Cardiac muscle cell (in vitro differentiated cells and primary cell): ENCODE measurements around the gene TMEM25. TPM values are rescaled to one million over a fixed set of nuclear protein-coding genes. Genes with fewer than 3 reads are reported as not detected.
"Not testable (repeated sequence)": the region's sequence is repeated elsewhere in the genome, so short reads cannot be mapped to it uniquely, and the experiment has no call there.

Experiments used
- DNase-seq, 2 donors: peaks; one replicate each; pipeline versions ENCODE4 v3.0.0 to v3.0.0-alpha.2; 2010 to 2017; ENCODE audit warnings: low read depth in 1 of 2, low spot score in 1 of 2
- H3K27ac ChIP-seq: fragments of 200-600 bp; sonication (generic); 2 replicates; pipeline ENCODE4 v1.5.1; 2016
- H3K27me3 ChIP-seq: fragments of 200-600 bp; sonication (generic); 2 replicates; pipeline ENCODE4 v1.6.0; 2016; ENCODE audit warnings: control low read depth
- H3K36me3 ChIP-seq: fragments of 200-600 bp; sonication (generic); 2 replicates; pipeline ENCODE4 v1.5.1; 2016; ENCODE audit warnings: control low read depth
- H3K4me1 ChIP-seq: fragments of 200-600 bp; sonication (generic); 2 replicates; pipeline ENCODE4 v1.8.1; 2017; ENCODE audit warnings: low read depth, mild to moderate bottlenecking, mixed run types
- H3K4me3 ChIP-seq: fragments of 200-600 bp; sonication (generic); 2 replicates; pipeline ENCODE4 v1.5.1; 2016; ENCODE audit warnings: mild to moderate bottlenecking
- H3K9me3 ChIP-seq: fragments of 200-600 bp; sonication (generic); 2 replicates; pipeline ENCODE4 v1.5.1; 2017; ENCODE audit warnings: low read depth, mild to moderate bottlenecking, control low read depth
- CTCF ChIP-seq: IDR thresholded peaks from 2 replicates; pipeline ENCODE4 v1.5.1; 2012; ENCODE audit warnings: low read depth, mild to moderate bottlenecking, low read length
- polyA plus RNA-seq: library from polyadenylated mRNA; unstranded; fragments of >200 nt; fragmentation: Nextera tagmentation; extraction: Ambion mirVana; gene quantifications from 2 replicates; pipeline ENCODE4 v1.2.1, GENCODE V29; 2016
- total RNA-seq: library from RNA; depleted of rRNA; stranded (reverse); fragments of >200 nt; gene quantifications from 2 replicates; pipeline ENCODE4 v1.2.3, GENCODE V29; 2016

The TMEM25 gene
- total RNA-seq (50.0 and 51.3 TPM in 2 replicates), polyA plus RNA-seq (34.9 and 41.1 TPM in 2 replicates)

- peak; percentile 34 to 82 for DNase-seq
- Histone ChIP-seq H3K36me3 (no peaks in the 10 kb centered on the region), H3K4me3 (peak within 1 kb of the TSS; percentile 97), H3K4me1 (no peaks in the 10 kb centered on the region), H3K27me3 (no peaks in the 10 kb centered on the region), H3K9me3 (no peaks in the 10 kb centered on the region), H3K27ac (peak within 1 kb of the TSS; percentile 69)
- no peak for TF ChIP-seq CTCF
Observed at GRCh38 chr11:118530683-118531596, at the start of gene TMEM25. TSS of gene TMEM25 (plus strand) at chr11:118531192. CDS start at chr11:118531802, 610 bp downstream.

DNA sequence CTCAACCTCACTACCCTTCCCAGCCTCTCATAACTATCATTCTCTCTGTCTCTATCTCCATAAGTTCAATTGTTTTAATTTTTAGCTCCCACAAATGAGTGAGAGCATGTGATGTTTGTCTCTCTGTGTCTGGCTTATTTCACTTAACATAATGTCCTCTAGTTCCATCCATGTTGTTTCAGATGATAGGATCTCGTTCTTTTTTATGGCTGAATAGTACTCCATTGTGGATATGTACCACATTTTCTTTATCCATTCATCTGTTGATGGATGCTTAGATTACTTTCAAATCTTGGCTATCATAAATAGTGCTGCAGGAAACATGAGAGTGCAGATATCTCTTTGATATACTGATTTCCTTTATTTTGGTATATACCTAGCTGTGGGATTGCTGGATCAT lies 49.8 kb upstream of the TMEM25 start:
- DNase-seq, H3K9me3 ChIP-seq, H3K4me3 ChIP-seq, H3K27ac ChIP-seq, H3K4me1 ChIP-seq, H3K27me3 ChIP-seq: not testable (repeated sequence)
- peaks cover 83% of the 10 kb centered on the region for H3K36me3 ChIP-seq

DNA sequence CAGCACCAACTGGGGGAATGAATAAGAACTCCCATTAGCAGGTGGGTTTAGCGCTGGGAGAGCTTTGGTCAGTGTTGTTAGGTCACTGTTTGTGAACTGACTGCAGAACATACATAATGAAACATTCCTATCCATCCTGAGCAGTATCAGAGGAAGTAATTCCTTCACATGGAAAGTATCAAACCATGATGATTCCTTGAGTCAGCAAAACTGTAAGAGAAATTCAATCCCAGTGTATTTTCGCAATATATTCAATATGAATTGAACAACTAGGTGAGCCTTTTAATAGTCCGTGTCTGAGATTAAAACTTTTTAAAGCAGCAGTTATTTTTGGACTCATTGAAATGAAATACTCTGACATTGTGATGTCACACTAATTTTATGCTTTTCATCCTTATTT lies 46.6 kb upstream of the TMEM25 start:
- H3K27ac ChIP-seq, result no peak overlapping the region
- no peak for TF ChIP-seq CTCF
- no peaks in the 10 kb centered on the region for H3K9me3 ChIP-seq
- no peak overlapping the region for H3K4me3 ChIP-seq
- peaks cover 64% of the 10 kb centered on the region for H3K36me3 ChIP-seq
- H3K4me1 ChIP-seq, result no peaks in the 10 kb centered on the region
- no peaks in the 10 kb centered on the region for H3K27me3 ChIP-seq
- no peak for DNase-seq

DNA sequence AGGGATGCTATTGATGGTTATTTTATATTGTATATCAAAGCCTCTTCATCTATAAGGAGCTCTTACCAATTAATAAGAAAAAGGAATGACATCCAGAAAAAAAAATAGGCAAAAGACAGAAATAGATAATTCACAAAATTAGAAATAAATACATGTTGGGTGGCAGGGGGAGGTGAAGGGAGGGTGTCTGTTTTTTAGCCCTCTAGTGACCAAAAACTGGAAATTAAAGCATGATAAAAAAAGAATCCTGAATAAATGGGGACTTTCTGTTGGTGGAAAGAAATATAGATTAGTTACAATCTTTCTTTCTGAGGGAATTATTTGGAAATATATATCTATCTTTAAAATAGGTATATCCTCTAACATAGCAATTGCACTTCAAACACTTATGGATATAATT lies 45.7 kb upstream of the TMEM25 start:
- peak in 1 of 2 donors; percentile 2 for DNase-seq
- Histone ChIP-seq H3K9me3 (no peaks in the 10 kb centered on the region), H3K36me3 (peaks cover 67% of the 10 kb centered on the region), H3K27me3 (no peaks in the 10 kb centered on the region), H3K27ac (no peak overlapping the region), H3K4me3 (no peak overlapping the region), H3K4me1 (no peaks in the 10 kb centered on the region)
- peak; percentile 14 for TF ChIP-seq CTCF

- Histone ChIP-seq H3K4me1 (no peaks in the 10 kb centered on the region), H3K27me3 (no peaks in the 10 kb centered on the region), H3K4me3 (no peak overlapping the region), H3K36me3 (peaks cover 71% of the 10 kb centered on the region), H3K9me3 (no peaks in the 10 kb centered on the region), H3K27ac (peak overlapping the region; percentile 13)
- peak; percentile 73 to 89 for DNase-seq
- TF ChIP-seq CTCF, result peak; percentile 77
Observed at GRCh38 chr11:118488480-118489109, 42.4 kb upstream of the TMEM25 start.

DNA sequence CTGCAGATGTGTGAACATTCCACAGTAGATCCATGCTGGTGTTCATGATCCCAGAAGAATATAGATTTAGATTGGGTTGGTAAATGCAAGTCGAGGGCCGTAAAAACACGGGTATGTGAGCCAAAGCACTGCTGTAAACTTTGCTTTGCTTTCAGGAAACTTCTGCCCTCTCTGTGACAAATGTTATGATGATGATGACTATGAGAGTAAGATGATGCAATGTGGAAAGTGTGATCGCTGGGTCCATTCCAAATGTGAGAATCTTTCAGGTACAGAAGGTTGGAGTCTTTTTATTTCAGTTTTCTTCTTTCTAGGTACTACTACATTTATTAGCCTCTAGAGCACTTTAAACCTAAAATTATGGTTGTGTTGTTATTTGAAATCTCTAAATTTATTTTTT lies 40.0 kb upstream of the TMEM25 start:
- no peaks in the 10 kb centered on the region for H3K27me3 ChIP-seq
- no peaks in the 10 kb centered on the region for H3K4me1 ChIP-seq
- TF ChIP-seq CTCF, result no peak
- H3K36me3 ChIP-seq, result peaks cover 74% of the 10 kb centered on the region
- H3K9me3 ChIP-seq, result no peaks in the 10 kb centered on the region
- H3K4me3 ChIP-seq, result no peak overlapping the region
- no peak overlapping the region for H3K27ac ChIP-seq
- no peak for DNase-seq
